HG03025 (cell line): Measurements from ENCODE around the gene CPT1A.

Experiments used
- ATAC-seq: cut with Tn5 transposase; IDR thresholded peaks from one replicate; pipeline ENCODE4 v1.9.1; 2021; ENCODE audit warnings: mild to moderate bottlenecking, moderate library complexity; ENCODE audit not compliant: unreplicated experiment, low FRiP score

Gene CPT1A

GRCh38 chr11:68763926-68764657, 77.6 kb downstream of the CPT1A start:
- ATAC-seq = no peak

GRCh38 chr11:68763181-68763721, 78.5 kb downstream of the CPT1A start:
- ATAC-seq = no peak

- no peak for ATAC-seq
Measured at GRCh38 chr11:68762481-68762880, 79.2 kb downstream of the CPT1A start.

DNA sequence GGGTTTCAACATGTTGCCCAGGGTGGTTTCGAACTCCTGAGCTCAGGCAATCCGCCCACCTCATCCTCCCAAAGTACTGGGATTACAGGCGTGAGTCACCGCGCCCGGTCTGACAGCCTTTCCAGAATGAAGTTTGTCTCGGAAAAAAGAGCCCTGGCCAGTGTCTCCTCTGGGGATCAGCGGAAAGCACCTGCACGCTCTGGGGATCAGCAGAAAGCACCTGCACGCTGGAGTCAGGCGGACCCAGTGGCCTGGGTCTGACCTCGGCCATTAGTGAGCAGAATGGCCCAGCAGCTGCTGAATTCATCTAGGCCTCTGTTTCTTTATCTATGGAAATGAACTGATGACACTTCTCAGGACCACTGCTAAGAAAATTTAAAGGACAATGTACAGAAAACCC, 79.9 kb downstream of the CPT1A start:
- no peak for ATAC-seq

DNA sequence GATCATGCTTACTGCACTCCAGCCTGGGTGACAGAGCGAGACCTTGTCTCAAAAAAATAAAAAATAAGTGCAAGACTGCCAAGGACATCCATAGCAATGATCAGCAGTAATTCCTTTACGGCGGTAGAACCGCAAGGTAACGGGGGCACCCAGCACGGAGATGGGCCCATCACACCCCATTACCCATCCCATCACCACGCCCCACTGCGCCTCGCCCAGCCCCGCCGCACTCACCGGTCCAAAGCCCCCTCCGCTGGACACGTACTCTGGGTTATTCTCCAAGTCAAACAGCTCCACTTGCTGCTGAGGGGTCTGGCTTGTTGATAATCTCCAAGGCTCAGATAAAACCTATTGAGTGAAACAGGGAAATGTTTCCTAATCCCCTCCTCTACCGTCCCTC, 81.7 kb downstream of the CPT1A start:
- ATAC-seq = no peak

GRCh38 chr11:68757711-68758110, 84.0 kb downstream of the CPT1A start:
- ATAC-seq = no peak

DNA sequence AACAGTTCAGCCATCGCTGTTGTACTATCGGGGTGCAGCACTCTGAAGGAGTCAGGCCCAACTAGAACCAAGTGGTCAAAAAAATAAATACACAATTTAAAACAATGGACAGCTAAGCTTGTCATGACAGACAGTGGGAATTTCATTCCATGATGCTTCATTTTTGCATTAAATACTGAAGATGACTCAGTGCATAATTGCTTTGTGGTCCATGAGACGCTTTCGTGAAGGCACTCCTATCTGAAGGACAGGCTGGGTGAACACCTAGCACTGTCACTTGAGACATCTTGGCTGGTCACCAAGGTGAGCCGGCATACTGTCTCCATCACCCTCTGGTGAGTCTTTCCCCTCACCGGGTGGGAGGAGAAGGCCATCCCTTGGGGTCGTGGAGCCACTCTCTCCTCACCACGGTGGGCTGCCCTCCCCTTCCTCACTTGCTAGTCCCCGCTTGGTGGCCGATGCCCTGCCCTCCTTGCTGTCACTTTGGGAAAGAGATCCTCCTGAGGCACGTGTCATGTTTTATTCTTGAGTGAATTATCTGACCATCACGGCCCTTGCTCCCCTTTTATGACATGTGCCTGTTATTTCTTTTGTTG, 85.4 kb downstream of the CPT1A start:
- no peak for ATAC-seq

DNA sequence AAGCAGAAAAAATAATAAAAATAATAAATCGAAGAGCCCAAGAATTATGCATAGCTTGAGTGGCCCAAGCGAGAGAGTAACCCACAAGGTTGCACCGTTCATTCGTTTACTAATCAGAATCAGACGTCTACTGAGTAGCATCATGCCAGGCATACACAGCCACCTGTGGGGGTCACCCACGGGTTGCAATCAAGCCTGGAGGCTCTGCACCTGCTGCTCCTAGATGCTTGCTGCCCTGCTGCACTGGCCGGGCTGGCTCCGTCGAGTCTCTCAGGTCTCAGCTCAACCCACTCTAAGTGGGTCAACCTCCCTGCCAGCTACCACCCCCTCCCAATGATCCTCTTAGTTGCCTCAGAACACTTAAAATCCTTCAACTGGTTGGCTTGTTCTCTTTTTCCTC, 88.4 kb downstream of the CPT1A start:
- ATAC-seq = no peak

- ATAC-seq = no peak
Measured at GRCh38 chr11:68751331-68751856, 90.3 kb downstream of the CPT1A start, which contains the start of gene TESMIN. Gene TESMIN, minus strand, starts transcription at chr11:68751520. Its CDS starts 860 bp downstream, at chr11:68750660.

DNA sequence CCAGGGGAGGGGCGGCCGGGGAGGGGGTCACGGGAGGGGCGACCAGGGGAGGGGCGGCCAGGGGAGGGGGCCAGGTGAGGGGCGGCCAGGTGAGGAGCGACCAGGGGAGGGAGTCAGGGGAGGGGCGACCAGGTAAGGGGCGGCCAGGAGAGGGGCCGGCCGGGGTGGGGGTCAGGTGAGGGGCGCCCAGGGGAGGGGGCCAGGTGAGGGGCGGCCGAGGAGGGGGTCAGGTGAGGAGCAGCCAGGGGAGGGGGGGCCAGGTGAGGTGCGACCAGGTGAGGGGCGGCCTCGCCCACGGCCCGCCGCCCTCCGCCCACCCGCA, 90.8 kb downstream of the CPT1A start:
- no peak for ATAC-seq

DNA sequence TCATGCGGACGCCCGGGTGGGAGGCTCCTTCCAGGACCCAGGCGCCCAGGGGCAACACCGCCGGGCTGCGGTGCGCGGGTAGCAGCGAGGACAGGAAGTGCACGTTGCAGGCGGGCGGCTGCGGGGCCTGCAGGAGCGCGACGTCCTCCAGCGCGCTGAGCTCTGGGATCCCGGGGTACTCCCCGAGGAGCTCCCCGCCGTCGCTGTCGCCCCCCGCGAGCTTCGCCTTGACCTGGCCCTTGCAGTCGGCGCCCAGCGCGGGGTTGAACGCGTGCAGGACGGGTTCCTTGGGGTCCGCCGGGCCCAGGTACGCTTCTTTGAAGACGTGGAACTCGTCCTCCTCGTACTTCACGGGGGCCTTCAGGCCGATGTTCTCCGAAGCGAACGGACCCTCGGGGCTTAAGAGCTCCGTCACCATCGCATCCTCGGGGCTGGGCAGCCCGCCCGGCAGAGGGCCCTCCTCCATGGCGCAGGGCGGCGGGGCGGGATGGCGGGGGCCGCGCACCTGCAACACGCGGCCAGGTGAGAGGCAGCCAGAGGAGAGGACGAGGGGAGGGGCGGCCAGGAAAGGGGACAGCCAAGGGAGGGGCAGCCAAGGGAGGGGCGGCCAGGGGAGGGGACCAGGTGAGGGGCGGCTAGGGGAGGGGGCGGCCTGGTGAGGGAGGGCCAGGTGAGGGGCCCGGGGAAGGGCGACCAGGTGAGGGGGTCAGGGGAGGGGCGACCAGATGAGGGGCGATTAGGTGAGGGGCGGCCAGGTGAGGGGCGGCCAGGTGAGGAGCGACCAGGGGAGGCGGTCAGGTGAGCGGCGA, 91.3 kb downstream of the CPT1A start:
- ATAC-seq = no peak

DNA sequence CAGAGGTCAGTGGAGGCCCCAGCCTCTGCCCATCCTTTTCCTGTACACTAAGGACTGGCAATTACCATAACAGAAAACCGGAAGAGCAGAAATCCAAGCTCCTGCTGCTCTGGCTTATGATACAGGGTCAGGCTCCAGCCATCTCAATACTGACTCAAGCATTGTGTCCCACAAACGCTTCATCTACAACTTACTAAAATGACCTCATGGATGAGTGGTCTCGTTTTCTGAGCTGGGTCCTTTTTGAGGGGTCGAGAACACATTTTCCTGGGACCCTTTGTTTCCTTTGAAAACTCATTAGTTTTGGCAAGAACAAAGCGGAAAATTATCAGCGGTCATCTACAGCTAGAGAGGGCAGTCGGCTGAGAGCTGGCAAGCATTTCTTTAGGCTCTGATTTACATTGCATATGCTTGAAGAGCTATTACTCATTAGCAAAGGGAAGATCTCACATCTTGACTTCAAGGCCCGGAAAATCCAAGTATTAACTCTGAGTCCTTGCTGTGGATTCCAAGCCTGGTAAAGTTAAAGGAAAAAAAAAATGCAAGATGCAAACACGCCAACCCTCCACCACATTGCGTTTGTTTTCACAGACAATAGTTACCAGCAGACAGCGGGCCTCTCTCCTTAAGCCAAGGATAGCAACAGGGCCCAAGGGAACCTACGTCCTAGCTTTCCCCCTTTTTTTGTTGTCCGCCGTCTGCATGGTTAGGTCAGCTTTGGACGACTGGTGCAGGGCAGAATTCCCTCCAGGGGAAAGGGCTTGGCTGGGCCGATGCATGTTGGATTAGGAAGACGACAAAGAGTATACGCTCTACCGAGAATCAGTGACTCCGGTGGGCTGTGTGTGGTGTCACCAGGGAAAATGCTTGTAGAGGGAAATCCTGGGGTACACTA, 92.2 kb downstream of the CPT1A start:
- ATAC-seq = no peak

GRCh38 chr11:68748061-68748460, 93.7 kb downstream of the CPT1A start:
- ATAC-seq = no peak

GRCh38 chr11:68743539-68743938, 98.2 kb downstream of the CPT1A start:
- no peak for ATAC-seq

DNA sequence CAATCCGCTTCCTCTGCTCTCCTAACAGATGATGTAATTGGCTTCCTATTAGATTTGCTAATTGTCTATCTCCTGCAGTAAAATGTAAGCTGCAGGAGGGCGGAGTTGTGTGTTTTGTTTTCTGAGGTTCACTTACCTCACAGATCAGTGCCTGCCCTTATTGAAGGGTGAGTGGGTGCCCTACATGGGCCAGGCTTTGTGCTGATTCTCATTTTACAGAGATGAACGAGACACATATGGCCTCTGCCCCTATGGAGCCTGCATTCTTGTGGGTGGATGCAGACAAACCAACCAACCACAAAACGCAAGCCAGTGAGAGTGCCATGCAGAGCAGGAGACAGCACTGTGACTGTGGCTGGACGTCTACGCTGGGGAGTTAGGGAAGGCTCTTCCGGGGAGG, 100.3 kb downstream of the CPT1A start:
- ATAC-seq = no peak

GRCh38 chr11:68735646-68736045, 106.1 kb downstream of the CPT1A start:
- ATAC-seq = no peak

- ATAC-seq = no peak
Measured at GRCh38 chr11:68735125-68735524, 106.6 kb downstream of the CPT1A start.

DNA sequence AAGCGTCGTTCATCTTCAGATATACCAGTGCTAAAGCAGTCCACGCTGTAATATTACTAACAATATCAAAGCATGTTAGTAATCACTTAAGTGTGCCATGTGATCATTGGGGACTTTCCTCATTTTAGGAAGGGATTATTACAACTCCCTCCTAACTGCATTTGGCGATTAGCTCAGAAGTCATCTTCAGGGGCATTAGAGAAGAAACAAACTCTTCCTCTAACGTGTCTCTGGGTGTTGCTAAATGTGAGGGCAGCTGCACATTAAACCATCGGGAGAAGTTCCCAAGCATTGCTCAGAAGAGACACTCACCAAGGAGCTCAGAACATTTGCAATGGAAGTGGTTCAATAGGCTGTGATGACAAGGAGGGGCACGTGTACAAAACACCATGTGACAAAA, 107.6 kb downstream of the CPT1A start:
- ATAC-seq = no peak

- no peak for ATAC-seq
Measured at GRCh38 chr11:68727783-68728182, 113.9 kb downstream of the CPT1A start.

DNA sequence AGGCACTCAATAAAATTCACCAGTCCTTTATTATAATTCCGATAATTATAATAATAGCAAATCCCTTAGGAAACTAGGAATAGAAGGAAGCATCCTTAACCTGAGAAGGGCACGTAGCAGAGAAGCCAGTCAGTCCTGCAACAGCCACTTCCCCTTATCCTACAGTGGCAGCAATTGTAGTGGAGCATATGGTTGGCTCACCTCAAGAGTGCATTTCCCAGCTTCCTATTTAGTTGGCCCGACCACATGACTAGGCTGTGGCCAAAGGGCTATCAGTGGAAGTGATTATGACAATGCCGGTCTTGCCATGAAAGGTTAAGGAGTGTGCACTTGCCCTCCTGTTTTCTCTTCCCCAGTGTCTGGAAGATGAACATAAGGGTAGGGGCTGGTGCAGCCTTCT, 117.4 kb downstream of the CPT1A start:
- ATAC-seq = no peak
